HCT116 (cell line): Measurements from ENCODE around the gene C1orf159. TPM values are rescaled to one million over a fixed set of nuclear protein-coding genes. Genes with fewer than 3 reads are reported as not detected.

Experiments used
- ATAC-seq: fragments of 200-7000 bp; cut with Tn5 transposase; 2 replicates; pipeline ENCODE4 v1.9.1; 2020; ENCODE audit warnings: mild to moderate bottlenecking, moderate library complexity
- BruUV-seq: library from RNA; stranded (reverse); fragments of 400-500 nt; replicated peaks from 2 replicates; lab custom pipeline; 2021; lab: Mats Ljungman, UMichigan
- CTCF ChIA-PET: fragments of 300-600 bp; sonication (Branson Sonifier 250); formaldehyde crosslinking; loops from one replicate; lab custom pipeline; 2021; ENCODE audit warnings: antibody characterized with exemption; lab: Charles Lee
- POLR2A ChIA-PET: fragments of 300-600, 350-600 bp; sonication (Branson Sonifier 250); formaldehyde crosslinking; loops from one replicate; lab custom pipeline; 2021; ENCODE audit warnings: antibody characterized with exemption; lab: Charles Lee
- RAD21 ChIA-PET, 2 experiments: fragments of 300-600 bp; sonication (Branson Sonifier 250); formaldehyde crosslinking; loops; one replicate each; lab custom pipeline; 2023; ENCODE audit warnings: low total read pairs in 2 of 2; ENCODE audit not compliant: uncharacterized antibody in 2 of 2, unreplicated experiment in 2 of 2, low non-redundant PET in 1 of 2; lab: Charles Lee
- DNase-seq: peaks from one replicate; pipeline ENCODE4 v3.0.0-alpha.2; 2010; ENCODE audit warnings: low read depth, low spot score
- H2AFZ ChIP-seq: fragments of 200-600 bp; shearing (Covaris generic), sonication (generic); 2 replicates; pipeline ENCODE4 v1.6.1; 2017; ENCODE audit warnings: low read depth, mixed run types, mixed read lengths, antibody characterized with exemption, low read length; ENCODE audit not compliant: poor library complexity, severe bottlenecking
- H3K27ac ChIP-seq: 2 replicates; pipeline ENCODE4 v1.5.1; 2012; ENCODE audit warnings: low read depth, low read length
- H3K27me3 ChIP-seq: fragments of 200-600 bp; sonication (generic); 2 replicates; pipeline ENCODE4 v1.6.1; 2016; ENCODE audit warnings: mixed run types, low read length, mixed read lengths; ENCODE audit not compliant: insufficient read depth
- H3K36me3 ChIP-seq, 2 experiments: fragments of 200-500 bp in 1 of 2; fragments of 200-600 bp in 1 of 2; sonication (Bioruptor generic) in 1 of 2; sonication (generic) in 1 of 2; 2 replicates each; pipeline versions ENCODE4 v1.5.1 to v1.6.1; 2014 to 2016; ENCODE audit warnings: low read length in 2 of 2, inconsistent platforms in 1 of 2, mixed read lengths in 1 of 2, mixed run types in 1 of 2; ENCODE audit not compliant: insufficient read depth in 2 of 2, control insufficient read depth in 1 of 2
- H3K4me1 ChIP-seq, 2 experiments: fragments of 200-600 bp in 1 of 2; sonication (generic) in 1 of 2; 2 replicates each; pipeline versions ENCODE4 v1.5.1 to v1.6.1; 2012 to 2017; ENCODE audit warnings: low read length in 2 of 2, inconsistent platforms in 1 of 2, mild to moderate bottlenecking in 1 of 2, mixed read lengths in 1 of 2, mixed run types in 1 of 2, moderate library complexity in 1 of 2; ENCODE audit not compliant: insufficient read depth in 2 of 2, control insufficient read depth in 1 of 2
- H3K4me2 ChIP-seq: fragments of 200-600 bp; sonication (generic); 2 replicates; pipeline ENCODE4 v1.6.1; 2017; ENCODE audit warnings: mixed run types, low read length, mixed read lengths
- H3K4me3 ChIP-seq, 2 experiments: fragments of 200-600 bp in 1 of 2; sonication (generic) in 1 of 2; replicated peaks in 1 of 2; 2 replicates each; pipeline ENCODE4 v1.5.1; 2011 to 2016; ENCODE audit warnings: low read length in 2 of 2, control low read depth in 1 of 2, low read depth in 1 of 2, mild to moderate bottlenecking in 1 of 2, mixed read lengths in 1 of 2, mixed run types in 1 of 2
- H3K79me2 ChIP-seq: fragments of 200-600 bp; sonication (generic); 2 replicates; pipeline ENCODE4 v1.6.1; 2017; ENCODE audit warnings: mild to moderate bottlenecking, mixed run types, low read length, moderate library complexity, mixed read lengths; ENCODE audit not compliant: insufficient read depth
- H3K9ac ChIP-seq: fragments of 200-600 bp; sonication (generic); 2 replicates; pipeline ENCODE4 v1.6.1; 2016; ENCODE audit warnings: low read length, mixed read lengths
- H3K9me2 ChIP-seq: fragments of 200-600 bp; sonication (generic), shearing (Covaris generic); 2 replicates; pipeline ENCODE4 v1.6.1; 2017; ENCODE audit warnings: mixed run types, mild to moderate bottlenecking, moderate library complexity; ENCODE audit not compliant: insufficient read depth
- H3K9me3 ChIP-seq, 2 experiments: fragments of 200-500 bp in 1 of 2; fragments of 200-600 bp in 1 of 2; sonication (Bioruptor generic) in 1 of 2; sonication (generic) in 1 of 2; 2 replicates each; pipeline ENCODE4 v1.6.1; 2014 to 2017; ENCODE audit warnings: low read length in 2 of 2, mixed read lengths in 2 of 2, inconsistent platforms in 1 of 2, low read depth in 1 of 2, mild to moderate bottlenecking in 1 of 2, mixed run types in 1 of 2, moderate library complexity in 1 of 2; ENCODE audit not compliant: control insufficient read depth in 1 of 2, insufficient read depth in 1 of 2
- H4K20me1 ChIP-seq: fragments of 200-600 bp; sonication (generic), shearing (Covaris generic); 2 replicates; pipeline ENCODE4 v1.6.1; 2017; ENCODE audit warnings: mixed run types, mild to moderate bottlenecking, moderate library complexity; ENCODE audit not compliant: insufficient read depth
- ELF1 ChIP-seq: IDR thresholded peaks from 2 replicates; pipeline ENCODE4 v1.6.1; 2012; ENCODE audit warnings: low read depth, borderline replicate concordance
- EZH2 ChIP-seq: fragments of 200-600 bp; sonication (generic); IDR thresholded peaks from 2 replicates; pipeline ENCODE4 v1.6.1; 2017; ENCODE audit warnings: antibody characterized with exemption, mixed run types
- EZH2phosphoT487 ChIP-seq: fragments of 200-600 bp; IDR thresholded peaks from 2 replicates; pipeline ENCODE4 v1.6.1; 2018; ENCODE audit warnings: antibody characterized with exemption, borderline replicate concordance
- FOSL1 ChIP-seq: IDR thresholded peaks from 2 replicates; pipeline ENCODE4 v1.6.1; 2012; ENCODE audit warnings: low read depth
- MAX ChIP-seq: IDR thresholded peaks from 2 replicates; pipeline ENCODE4 v1.6.1; 2012
- POLR2AphosphoS5 ChIP-seq: IDR thresholded peaks from 2 replicates; pipeline ENCODE4 v1.6.1; 2011; ENCODE audit warnings: mild to moderate bottlenecking, low read depth, low read length, moderate library complexity
- RAD21 ChIP-seq: IDR thresholded peaks from 2 replicates; pipeline ENCODE4 v1.6.1; 2012; ENCODE audit warnings: low read depth, mild to moderate bottlenecking
- REST ChIP-seq: IDR thresholded peaks from 2 replicates; pipeline ENCODE4 v1.6.1; 2012; ENCODE audit warnings: low read depth
- SRF ChIP-seq: IDR thresholded peaks from 2 replicates; pipeline ENCODE4 v1.6.1; 2012; ENCODE audit warnings: low read depth
- TCF7L2 ChIP-seq: IDR thresholded peaks from 2 replicates; pipeline ENCODE4 v1.7.0; 2011; ENCODE audit warnings: borderline replicate concordance, inconsistent platforms; ENCODE audit not compliant: insufficient read depth, insufficient read length; ENCODE audit errors: extremely low read depth
- YY1 ChIP-seq: IDR thresholded peaks from 2 replicates; pipeline ENCODE4 v1.6.1; 2011; ENCODE audit warnings: low read length, low read depth, moderate library complexity, mild to moderate bottlenecking; ENCODE audit not compliant: insufficient replicate concordance; ENCODE audit errors: extremely low read depth
- ZFX ChIP-seq: fragments of 450-650 bp; IDR thresholded peaks from 2 replicates; pipeline ENCODE4 v1.6.1; 2017
- intact Hi-C: fragments of 100-400 bp; cut with micrococcal nuclease; formaldehyde crosslinking; loops from 2 replicates; pipeline ENCODE4 v1.10.0; 2022
- total RNA-seq: library from RNA; stranded (reverse); gene quantifications from one replicate; pipeline ENCODE4 v1.2.1, GENCODE V29; 2021; ENCODE audit not compliant: unreplicated experiment

The C1orf159 gene
- total RNA-seq, 1 experiment from 2014 or later = 22.7 TPM

GRCh38 chr1:1117469-1117831 is 1.6 kb upstream of the C1orf159 start:
- no peak for TF ChIP-seq YY1
- TF ChIP-seq POLR2AphosphoS5 = no peak
- no peak for TF ChIP-seq REST
- TF ChIP-seq TCF7L2 = no peak
- no peak for TF ChIP-seq FOSL1
- no peak for TF ChIP-seq ZFX
- no peak for TF ChIP-seq ELF1
- TF ChIP-seq EZH2phosphoT487 = no peak
- TF ChIP-seq RAD21 = no peak
- TF ChIP-seq SRF = no peak
- no peak for TF ChIP-seq MAX
- no peak for TF ChIP-seq EZH2
- H3K9ac ChIP-seq = no peak overlapping the region
- POLR2A ChIA-PET = no interaction called here
- CTCF ChIA-PET = no interaction called here
- no peak overlapping the region for H2AFZ ChIP-seq
- H3K27ac ChIP-seq = no peak overlapping the region
- intact Hi-C loops = loop anchor here (5.0 kb wide), 1 partner anchor 140 kb away; no protein-coding TSS in a partner anchor
- no peak for ATAC-seq
- H3K9me3 ChIP-seq = no peaks in the 10 kb centered on the region
- no peaks in the 10 kb centered on the region for H4K20me1 ChIP-seq
- peaks cover 0 to 8% of the 10 kb centered on the region in 2 experiments; a peak in 2 of 4 replicates for H3K36me3 ChIP-seq
- H3K79me2 ChIP-seq = peaks cover 24% of the 10 kb centered on the region
- H3K4me1 ChIP-seq = peaks cover 5 to 18% of the 10 kb centered on the region in 2 experiments; a peak in 3 of 4 replicates
- no TSS peak for BruUV-seq
- H3K27me3 ChIP-seq = no peaks in the 10 kb centered on the region
- no peak for DNase-seq
- H3K9me2 ChIP-seq = no peaks in the 10 kb centered on the region
- peak overlapping the region; percentile 37 for H3K4me2 ChIP-seq
- RAD21 ChIA-PET = no interaction called here
- no peak overlapping the region for H3K4me3 ChIP-seq
